Heart left ventricle (tissue), 13 donors: ENCODE results near the gene BMP8A.
"Not testable (repeated sequence)": the region's sequence is repeated elsewhere in the genome, so short reads cannot be mapped to it uniquely, and the experiment has no call there.

ENCODE experiments used
- POLR2A ChIP-seq, 2 donors: fragments of 450-650 bp; IDR thresholded peaks; one replicate each; pipeline ENCODE4 v1.6.1; 2017; ENCODE audit warnings: antibody characterized with exemption in 2 of 2, mild to moderate bottlenecking in 2 of 2, moderate library complexity in 2 of 2
- TF ChIP-seq, protein P1 (sequence below), 12 donors: fragments of 200-600 bp; sonication (generic) in 4 of 12; IDR thresholded peaks; one replicate each; pipeline versions ENCODE4 v1.5.0 to v1.8.0; 2018 to 2022; ENCODE audit warnings: antibody characterized with exemption in 12 of 12, mild to moderate bottlenecking in 5 of 12
- donor health status: ischemic (EF 13 %, LVEDD 7.1; RV severe dilation, severe dysfunction).
- donor health status: DM: no; HTN: yes; CAD: no.
- donor health status: DM: no; HTN: no; CAD: no.
- donor health status: ischemic (EF 25% LVEDD 6.9; RV normal size, moderate dysfunction).
- donor health status: ischemic (EF 25% LVEDD 5.7; RV mildly dilated, moderate dysfunction).
- donor health status: ischemic (EF 35%, LVEDD 5.7; RV mildly dilated, moderate dysfunction).
- donor health status: nonischemic (EF 11% LVEDD 7.7; RV severe dilation, severe dysfunction).
- donor health status: DM: yes; HTN: yes; CAD: no.
- donor health status: PGD.
- donor health status: ischemic (EF 29% LVEDD 5.4; RV normal size, mild dysfunction).
- donor health status: nonischemic (EF 23%, LVEDD 6.1; RV moderate dilation, normal function).

DNA sequence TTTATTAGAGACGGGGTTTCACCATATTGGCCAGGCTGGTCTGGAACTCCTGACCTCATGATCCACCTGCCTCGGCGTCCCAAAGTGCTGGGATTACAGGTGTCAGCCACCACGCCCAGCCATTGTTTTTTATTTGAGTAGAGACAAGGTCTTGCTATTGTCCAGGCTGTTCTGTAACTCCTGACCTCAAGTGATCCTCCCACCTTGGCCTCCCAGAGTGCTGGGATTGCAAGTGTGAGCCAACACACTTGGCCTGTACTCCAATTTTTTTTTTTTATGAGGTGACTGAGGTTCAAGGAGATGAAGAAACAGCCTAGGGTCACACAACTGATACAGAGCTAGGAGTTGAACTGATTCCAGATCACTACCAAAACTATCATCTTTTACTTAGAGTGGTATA is 41.4 kb upstream of the BMP8A start:
- TF ChIP-seq, protein P1, sequence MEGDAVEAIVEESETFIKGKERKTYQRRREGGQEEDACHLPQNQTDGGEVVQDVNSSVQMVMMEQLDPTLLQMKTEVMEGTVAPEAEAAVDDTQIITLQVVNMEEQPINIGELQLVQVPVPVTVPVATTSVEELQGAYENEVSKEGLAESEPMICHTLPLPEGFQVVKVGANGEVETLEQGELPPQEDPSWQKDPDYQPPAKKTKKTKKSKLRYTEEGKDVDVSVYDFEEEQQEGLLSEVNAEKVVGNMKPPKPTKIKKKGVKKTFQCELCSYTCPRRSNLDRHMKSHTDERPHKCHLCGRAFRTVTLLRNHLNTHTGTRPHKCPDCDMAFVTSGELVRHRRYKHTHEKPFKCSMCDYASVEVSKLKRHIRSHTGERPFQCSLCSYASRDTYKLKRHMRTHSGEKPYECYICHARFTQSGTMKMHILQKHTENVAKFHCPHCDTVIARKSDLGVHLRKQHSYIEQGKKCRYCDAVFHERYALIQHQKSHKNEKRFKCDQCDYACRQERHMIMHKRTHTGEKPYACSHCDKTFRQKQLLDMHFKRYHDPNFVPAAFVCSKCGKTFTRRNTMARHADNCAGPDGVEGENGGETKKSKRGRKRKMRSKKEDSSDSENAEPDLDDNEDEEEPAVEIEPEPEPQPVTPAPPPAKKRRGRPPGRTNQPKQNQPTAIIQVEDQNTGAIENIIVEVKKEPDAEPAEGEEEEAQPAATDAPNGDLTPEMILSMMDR (IDR thresholded peaks at IDR 0.05), result not testable (repeated sequence)
- TF ChIP-seq POLR2A (IDR thresholded peaks at IDR 0.05), result not testable (repeated sequence)
